GM19463 (cell line): ENCODE measurements around the gene TPCN1.

Source experiments
- ATAC-seq: cut with Tn5 transposase; IDR thresholded peaks from one replicate; pipeline ENCODE4 v1.9.1; 2021; ENCODE audit warnings: mild to moderate bottlenecking, moderate library complexity; ENCODE audit not compliant: unreplicated experiment

Gene TPCN1

GRCh38 chr12:113221181-113221996 is at the start of gene TPCN1:
Gene TPCN1 (plus strand): TSS chr12:113221464. CDS start chr12:113226853, 5,389 bp downstream.
- ATAC-seq, result peak; percentile 89

GRCh38 chr12:113171543-113171942 is 49.7 kb upstream of the TPCN1 start:
- ATAC-seq, result no peak

- no peak for ATAC-seq
Observed at GRCh38 chr12:113172185-113172584, 49.1 kb upstream of the TPCN1 start.

GRCh38 chr12:113173081-113173698 is 48.1 kb upstream of the TPCN1 start:
- ATAC-seq, result peak; percentile 84

GRCh38 chr12:113174461-113175384 is 46.5 kb upstream of the TPCN1 start:
- ATAC-seq, result no peak

- ATAC-seq, result no peak
Observed at GRCh38 chr12:113179023-113179422, 42.2 kb upstream of the TPCN1 start.

GRCh38 chr12:113180333-113180732 is 40.9 kb upstream of the TPCN1 start:
- no peak for ATAC-seq

GRCh38 chr12:113181975-113182374 is 39.3 kb upstream of the TPCN1 start:
- no peak for ATAC-seq

GRCh38 chr12:113183030-113183589 is 38.2 kb upstream of the TPCN1 start:
- no peak for ATAC-seq

- peak; percentile 49 for ATAC-seq
Observed at GRCh38 chr12:113184098-113184899, 37.0 kb upstream of the TPCN1 start.

- ATAC-seq, result peak; percentile 74
Observed at GRCh38 chr12:113184900-113185179, 36.4 kb upstream of the TPCN1 start.

GRCh38 chr12:113185180-113186032 is 35.9 kb upstream of the TPCN1 start, which contains the start of the genes DDX54 and RITA1:
Gene DDX54 (minus strand): TSS chr12:113185478. CDS start chr12:113185451, 27 bp downstream.
Gene RITA1 (plus strand): TSS chr12:113185721. CDS start chr12:113186747, 1,026 bp downstream.
- peak; percentile 42 for ATAC-seq

- no peak for ATAC-seq
Observed at GRCh38 chr12:113186033-113186365, 35.3 kb upstream of the TPCN1 start.

GRCh38 chr12:113186666-113187325 is 34.5 kb upstream of the TPCN1 start:
- no peak for ATAC-seq

GRCh38 chr12:113189361-113189760 is 31.9 kb upstream of the TPCN1 start:
- no peak for ATAC-seq

GRCh38 chr12:113190761-113191160 is 30.5 kb upstream of the TPCN1 start:
- ATAC-seq, result no peak

GRCh38 chr12:113191227-113191626 is 30.0 kb upstream of the TPCN1 start:
- no peak for ATAC-seq

GRCh38 chr12:113194971-113195391 is 26.3 kb upstream of the TPCN1 start:
- ATAC-seq, result no peak

GRCh38 chr12:113195598-113195997 is 25.7 kb upstream of the TPCN1 start:
- no peak for ATAC-seq
